Epidermal melanocyte (primary cell): ENCODE results near the gene NANOGP8.
"Not testable (repeated sequence)": the region's sequence is repeated elsewhere in the genome, so short reads cannot be mapped to it uniquely, and the experiment has no call there.

Experiments
- DNase-seq: peaks from one replicate; pipeline ENCODE4 v3.0.0; 2011; ENCODE audit warnings: low spot score; ENCODE audit not compliant: insufficient read length

The NANOGP8 gene, protein sequence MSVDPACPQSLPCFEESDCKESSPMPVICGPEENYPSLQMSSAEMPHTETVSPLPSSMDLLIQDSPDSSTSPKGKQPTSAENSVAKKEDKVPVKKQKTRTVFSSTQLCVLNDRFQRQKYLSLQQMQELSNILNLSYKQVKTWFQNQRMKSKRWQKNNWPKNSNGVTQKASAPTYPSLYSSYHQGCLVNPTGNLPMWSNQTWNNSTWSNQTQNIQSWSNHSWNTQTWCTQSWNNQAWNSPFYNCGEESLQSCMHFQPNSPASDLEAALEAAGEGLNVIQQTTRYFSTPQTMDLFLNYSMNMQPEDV

DNA sequence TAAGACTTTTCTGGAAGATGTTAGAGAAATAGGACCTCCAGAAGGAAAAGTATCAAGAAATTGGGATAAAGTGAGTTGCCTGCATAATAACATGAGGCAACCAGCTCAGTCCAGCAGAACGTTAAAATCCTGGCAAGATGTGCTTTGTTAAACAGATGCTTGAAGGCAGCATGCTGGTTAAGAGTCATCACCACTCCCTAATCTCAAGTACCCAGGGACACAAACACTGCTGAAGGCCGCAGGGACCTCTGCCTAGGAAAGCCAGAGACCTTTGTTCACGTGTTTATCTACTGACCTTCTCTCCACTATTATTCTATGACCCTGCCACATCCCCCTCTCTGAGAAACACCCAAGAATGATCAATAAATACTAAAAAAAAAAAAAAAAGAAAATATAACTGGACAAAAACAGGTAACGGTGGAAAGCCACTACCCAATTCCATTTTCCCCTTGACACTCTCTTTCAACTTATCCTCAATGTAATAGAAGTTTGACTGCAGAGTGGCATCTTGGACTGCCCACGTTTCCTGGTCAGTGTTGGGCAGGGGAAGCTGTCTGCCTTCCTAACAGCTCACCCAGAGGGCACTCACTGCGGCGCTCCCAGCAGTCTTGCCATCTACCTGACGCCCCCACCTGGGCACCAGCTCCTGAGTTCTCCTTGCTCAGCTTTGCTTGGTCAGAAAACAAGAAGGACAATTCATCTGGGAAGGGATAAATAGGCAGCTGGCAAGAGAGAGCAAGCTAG lies at the start of gene NANOGP8:
TSS of gene NANOGP8 (minus strand) at position 120 of the 744 bp plus-strand sequence. CDS start 185 bp downstream, outside the sequence.
- not testable (repeated sequence) for DNase-seq

DNA sequence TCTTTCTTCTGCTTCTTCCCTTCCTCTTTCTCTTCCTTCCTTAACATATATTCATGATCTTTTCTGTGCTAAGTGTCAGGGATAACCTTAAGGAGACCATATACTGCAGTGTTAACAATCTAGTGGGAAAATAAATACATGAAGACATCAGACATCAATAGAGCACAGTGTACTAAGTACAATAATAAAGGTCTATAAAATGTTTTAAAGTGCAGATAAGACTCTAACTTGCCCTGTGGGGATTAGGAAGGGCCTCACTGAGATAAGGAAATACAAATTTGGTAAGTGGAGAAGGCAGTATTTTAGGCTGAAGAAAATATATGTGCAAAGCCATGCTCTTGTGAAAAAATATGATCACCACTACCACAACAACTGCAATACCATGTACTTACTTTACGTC lies 49.2 kb upstream of the NANOGP8 start:
- DNase-seq = no peak

DNA sequence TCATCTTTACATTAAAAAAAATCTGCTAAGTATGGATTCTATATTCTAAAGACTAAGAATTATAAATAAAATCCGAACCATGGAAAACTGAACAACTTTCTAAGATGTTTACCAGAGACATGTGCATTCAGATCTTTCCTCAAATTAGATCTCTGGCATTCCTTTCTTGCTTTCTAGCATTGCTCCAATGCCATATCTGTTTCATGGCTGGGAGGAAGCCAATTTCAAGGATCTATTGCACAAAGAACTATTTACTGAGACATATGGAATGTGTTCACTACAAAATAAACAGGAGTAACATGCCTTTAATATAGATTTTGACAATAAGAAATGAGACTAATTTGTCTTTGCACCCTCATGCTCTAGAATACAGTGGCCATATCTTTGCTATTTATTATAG lies 45.1 kb upstream of the NANOGP8 start:
- no peak for DNase-seq

DNA sequence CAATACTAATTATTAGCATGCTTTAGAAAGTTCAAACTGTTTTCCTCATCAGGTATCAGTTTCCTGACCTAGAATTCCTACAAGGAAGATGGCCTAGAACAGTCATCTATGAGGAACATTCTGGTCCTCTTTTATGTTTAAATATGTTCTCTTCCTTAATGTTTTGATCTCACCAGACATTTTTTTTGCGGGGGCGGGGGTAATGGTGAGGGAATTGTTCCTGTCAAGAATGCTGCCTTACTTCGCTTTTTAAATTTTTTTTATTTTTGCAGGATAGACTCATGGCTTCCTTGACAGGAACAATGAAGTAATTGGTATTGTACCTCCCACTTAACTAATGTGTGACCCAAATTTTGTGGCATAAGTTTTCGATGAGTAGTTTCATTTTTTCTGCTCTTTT lies 44.3 kb upstream of the NANOGP8 start:
- no peak for DNase-seq

DNA sequence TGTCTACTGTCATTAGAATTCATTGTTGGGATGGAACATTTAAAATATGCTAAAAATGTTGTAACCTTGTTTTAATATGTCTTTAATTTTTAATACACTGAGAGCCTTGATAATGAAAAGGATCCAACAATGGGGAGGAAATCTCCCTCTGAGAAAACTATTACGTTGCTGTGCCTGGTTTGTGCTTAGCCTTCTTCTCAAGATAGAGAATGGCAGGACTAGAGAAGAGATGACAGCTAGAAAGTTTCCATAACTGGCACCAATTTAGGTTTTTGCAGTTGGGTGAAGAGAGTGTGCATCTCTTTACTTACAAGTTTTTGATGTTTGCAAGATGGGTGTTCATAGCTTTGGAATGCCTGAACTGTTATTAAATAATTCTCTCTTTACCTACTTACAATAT lies 42.6 kb upstream of the NANOGP8 start:
- DNase-seq = no peak

- DNase-seq = no peak
Observed at GRCh38 chr15:35126236-35126635, 41.1 kb upstream of the NANOGP8 start.

DNA sequence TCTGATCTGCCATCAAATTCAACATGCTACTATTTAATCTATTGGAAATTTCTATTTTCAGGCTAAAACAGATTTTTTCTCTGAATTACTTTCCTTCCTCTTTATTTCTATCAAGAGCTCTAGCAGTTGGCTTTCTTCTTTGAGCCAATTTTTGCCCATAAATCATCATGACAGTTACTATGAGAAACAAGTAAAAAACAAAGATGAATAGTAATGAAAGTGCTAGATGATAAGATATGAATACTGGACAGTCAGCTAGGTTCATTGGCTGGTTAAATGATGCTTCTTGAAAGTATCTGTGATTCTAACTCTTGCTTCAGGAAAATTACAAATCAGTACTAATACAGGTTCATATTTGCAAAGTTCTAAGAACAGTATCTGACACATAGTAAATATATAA lies 38.6 kb upstream of the NANOGP8 start:
- no peak for DNase-seq

DNA sequence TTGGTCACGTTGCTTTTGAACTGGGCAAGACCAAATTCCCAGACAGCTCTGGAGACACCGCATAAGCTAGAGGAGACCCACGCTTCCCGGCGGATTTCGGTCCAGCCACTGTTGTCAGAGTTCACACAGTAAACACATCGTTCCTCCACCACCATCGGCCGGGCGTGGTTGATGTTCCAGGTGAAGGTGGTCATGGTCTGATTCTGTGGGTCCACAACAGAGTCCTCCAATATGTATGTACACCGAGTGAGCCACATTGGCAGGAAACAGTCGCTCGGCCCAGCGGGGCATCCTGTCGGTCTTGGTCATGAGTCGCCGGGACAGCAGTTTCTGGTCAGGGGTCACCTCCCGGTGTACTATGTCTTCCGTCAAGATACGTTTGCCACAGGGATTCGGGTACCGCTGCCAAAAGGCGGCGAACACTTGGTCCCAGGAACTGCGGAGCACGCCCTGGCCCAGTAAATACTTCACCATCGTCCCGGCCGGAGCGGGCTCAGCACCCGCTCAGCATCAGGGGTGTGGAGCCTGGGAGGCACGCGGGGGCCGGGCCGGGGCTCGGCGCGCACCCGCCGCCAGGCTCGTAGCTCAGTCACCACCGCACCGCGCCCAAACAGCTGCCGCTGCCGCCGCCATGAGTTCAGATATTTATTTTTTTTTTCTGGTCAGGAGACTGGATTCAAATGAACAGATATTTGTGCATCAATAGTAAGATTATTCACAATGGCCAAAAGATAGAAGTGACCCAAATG lies 36.7 kb upstream of the NANOGP8 start:
- no peak for DNase-seq

- no peak for DNase-seq
Observed at GRCh38 chr15:35120173-35120572, 35.1 kb upstream of the NANOGP8 start.

DNA sequence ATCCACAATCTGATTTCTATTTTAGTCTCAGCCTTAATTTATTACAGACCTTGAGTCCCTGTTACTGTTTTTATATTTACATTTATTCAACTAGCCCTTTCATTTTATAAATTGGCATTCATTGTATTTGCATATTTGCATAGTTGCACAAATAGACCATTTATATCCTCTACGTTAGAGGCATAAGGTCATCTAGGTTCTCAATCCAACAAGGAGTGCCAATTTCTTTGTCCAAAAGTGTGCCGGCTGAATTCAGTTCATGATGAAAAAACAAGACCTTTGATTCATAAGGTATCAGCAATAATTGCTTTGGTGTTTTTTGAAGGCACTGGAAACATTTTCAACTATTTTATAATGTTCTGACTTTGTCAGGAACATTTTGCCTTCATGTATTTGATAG lies 33.9 kb upstream of the NANOGP8 start:
- no peak for DNase-seq

DNA sequence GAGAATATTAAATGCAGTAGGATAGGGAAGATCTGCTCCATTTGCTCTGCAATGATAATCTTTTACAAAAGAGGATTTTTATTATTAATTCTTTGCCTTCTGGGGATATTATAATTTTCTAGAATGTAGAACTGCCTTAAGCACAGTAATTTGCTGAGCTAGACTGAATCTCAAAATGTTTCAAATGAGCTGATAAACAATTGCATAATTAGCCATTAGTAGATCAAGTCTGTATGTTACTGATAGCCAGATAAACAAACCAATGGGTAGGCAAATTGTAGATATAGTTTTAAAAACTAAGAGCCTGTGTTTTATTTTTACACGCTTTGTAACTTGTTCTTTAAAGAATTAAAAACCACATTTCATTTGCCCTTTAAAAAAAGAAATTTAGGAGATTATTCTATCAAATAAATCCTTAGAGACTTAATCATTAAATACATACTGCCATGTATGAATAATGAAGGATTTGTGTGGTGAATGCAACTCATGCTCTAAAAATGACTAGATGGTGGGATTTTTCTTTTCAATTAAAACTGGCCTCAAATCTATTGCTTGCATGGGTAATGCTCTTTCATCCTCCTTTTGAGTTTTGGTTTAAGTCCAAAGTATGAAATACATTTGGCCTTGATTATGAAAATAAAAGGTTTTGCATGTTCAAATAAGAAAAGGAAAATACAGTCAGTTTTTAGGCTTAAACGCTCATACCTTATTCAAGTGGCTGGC lies 32.6 kb upstream of the NANOGP8 start:
- no peak for DNase-seq

DNA sequence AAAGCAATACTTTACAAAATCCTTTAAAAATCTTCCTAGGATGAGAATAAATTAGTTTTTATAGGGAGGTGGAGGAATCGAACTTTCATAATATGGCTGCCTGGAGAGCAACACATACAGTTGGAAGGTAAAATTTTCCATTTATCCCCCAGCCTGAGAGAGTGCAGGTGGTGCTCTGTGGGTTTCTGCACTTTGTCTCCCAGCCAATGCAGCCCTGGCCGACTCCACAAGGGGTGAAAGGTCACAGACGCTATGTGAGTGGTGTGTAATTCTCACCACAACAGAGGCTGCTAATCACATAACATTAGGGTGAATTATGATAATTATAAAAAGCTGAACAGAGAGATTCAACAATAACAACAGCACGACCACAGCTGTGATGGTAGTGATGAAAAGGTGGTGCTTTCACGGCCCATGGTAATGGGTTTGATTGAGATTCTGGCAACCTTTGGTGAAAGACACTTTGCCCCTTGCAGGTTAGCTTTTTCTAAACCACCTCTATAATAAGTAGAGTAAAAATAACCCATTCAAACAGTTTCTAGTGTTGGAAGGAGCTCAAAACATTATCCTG lies 30.1 kb upstream of the NANOGP8 start:
- no peak for DNase-seq

GRCh38 chr15:35112346-35112745 lies 27.3 kb upstream of the NANOGP8 start:
- DNase-seq = no peak

DNA sequence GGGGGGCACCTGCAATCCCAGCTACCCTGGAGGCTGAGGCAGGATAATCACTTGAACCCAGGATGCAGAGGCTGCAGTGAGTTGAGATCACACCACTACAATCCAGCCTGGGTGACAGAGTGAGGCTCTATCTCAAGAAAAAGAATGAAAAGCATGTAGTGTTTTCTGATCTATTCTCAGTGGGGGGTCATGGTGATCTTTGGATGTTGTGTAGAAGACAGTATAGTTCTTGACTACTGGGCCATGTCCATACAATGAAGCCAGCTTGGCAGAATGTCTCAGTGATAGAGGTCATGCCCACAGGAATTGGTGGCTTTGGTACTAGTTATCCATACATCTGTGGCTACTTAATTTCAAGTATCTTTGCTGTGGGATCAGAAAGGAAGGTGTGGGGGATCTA lies 26.8 kb upstream of the NANOGP8 start:
- DNase-seq = no peak

DNA sequence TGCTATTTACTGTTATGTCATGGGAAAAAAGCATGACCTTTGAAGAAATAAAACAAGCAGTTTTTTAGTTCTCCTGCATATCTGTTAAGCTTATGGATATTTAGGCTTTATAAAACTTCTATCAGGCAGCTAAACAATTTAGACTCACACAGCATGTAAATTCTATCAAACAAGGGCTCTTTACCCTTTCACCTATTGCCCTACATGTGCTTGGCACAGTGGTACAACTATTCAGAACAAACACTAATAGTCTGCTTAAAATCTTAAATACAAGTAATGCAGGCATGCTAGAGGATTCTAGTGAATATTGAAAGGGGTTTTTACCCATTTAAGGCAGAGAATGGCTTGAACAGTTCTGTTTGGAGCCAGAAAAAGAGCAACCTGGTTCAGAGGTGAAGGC lies 23.4 kb upstream of the NANOGP8 start:
- DNase-seq = no peak

DNA sequence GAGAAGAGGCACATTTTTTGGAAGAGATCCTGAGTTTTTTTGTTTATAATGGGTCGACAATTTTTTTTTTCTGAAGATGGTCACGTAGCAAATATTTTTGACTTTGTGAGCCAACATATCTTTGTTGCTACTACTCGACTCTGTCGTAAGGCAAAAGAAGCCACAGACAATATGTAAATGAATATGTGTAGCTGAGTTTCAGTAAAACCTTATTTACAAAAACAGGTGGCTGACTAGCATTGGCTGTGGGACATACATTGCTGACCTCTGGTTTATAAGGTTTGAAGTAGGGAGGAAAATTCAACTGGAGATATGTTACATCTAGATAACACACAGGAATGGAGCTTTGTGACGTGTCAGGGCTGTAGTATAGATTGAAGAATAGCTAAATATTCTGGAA lies 22.5 kb upstream of the NANOGP8 start:
- no peak for DNase-seq

- DNase-seq = no peak
Observed at GRCh38 chr15:35107122-35107521, 22.0 kb upstream of the NANOGP8 start.

DNA sequence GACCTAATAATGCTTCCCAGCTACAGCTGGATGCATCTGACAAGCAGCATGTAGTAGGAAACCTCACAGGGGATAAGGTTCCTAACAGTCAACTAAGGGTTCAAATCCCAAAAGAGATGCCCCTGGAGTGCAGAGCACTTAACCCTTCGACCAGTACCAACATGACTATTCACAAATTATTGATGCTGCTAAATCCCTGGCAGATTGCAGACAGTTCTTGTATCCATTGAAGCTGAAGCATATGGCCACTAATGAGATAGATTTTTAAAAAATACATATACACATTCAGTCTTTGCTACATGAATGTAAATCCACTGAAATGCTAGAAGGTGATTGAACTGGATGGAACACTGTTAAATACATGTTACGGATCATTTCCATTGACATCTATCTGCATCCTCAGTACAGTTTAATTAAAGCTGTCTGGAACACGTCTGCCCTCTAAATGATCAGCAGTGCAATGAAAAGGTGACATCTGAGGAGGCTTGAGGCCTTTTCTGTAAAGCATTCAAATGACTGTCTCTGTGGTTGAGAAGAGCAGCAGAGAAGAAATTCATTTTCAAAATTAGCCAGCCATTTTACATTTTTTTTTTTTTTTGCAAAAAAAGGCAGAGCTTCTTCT lies 19.5 kb upstream of the NANOGP8 start:
- DNase-seq = no peak

DNA sequence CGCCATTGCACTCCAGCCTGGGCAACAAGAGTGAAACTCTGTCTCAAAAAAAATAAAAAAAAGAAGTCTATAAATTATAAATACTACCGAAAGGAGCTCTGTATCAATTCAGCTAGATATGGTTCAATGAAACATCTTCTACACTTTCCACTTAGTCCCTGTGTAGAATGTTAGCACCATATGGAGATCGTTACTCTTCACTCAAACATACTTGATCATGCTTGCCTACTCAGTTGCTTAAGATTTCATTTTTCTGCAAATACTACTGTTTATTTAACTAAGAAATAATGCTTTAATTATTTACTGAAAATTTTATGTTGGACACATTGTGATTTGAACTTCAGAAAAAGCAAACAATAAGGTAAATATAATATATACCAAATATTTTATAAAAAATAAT lies 17.1 kb upstream of the NANOGP8 start:
- DNase-seq = no peak

DNA sequence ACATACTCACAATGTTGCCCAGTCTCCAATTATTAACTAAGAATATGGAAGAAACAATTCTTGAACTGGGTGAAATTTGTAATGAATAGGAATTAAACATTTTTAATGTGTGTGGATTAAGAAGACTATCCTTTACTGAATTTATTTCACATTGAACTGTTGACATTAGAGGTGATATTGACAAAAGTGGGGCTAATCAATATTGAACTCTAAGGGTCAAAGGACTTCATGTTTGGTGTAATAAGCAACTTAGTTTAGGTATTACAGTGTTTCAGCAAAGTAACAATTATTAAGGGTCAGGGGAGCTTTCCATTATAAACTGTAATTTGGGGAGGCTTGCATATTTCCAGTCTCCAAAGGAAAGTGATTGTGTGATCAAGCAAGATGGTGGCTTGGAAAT lies 16.2 kb upstream of the NANOGP8 start:
- no peak for DNase-seq

- no peak for DNase-seq
Observed at GRCh38 chr15:35098737-35099136, 13.6 kb upstream of the NANOGP8 start.
